SK-N-SH (cell line): ENCODE measurements around the gene NRP2. TPM values are rescaled to one million over a fixed set of nuclear protein-coding genes. Genes with fewer than 3 reads are reported as not detected.

Experiments
- CTCF ChIA-PET: fragments of 300-600, 350-600 bp; formaldehyde crosslinking; extraction: SDS; loops from one replicate; lab custom pipeline; 2021; lab: Yijun Ruan, JAX
- POLR2A ChIA-PET: fragments of 350-600 bp; sonication (Branson Sonifier 250); formaldehyde crosslinking; extraction: SDS; loops from one replicate; lab custom pipeline; 2020; ENCODE audit warnings: antibody characterized with exemption, inconsistent platforms; lab: Yijun Ruan, JAX
- DNase-seq: peaks from one replicate; pipeline ENCODE4 v3.0.0; 2012
- H2AFZ ChIP-seq: fragments of 200-600 bp; sonication (generic); 2 replicates; pipeline ENCODE4 v1.8.1; 2016; ENCODE audit warnings: antibody characterized with exemption, mild to moderate bottlenecking, low read depth
- H3F3A ChIP-seq: fragments of 200-600 bp; sonication (generic); replicated peaks from 2 replicates; pipeline ENCODE3; 2016; ENCODE audit warnings: antibody characterized with exemption, mild to moderate bottlenecking; ENCODE audit not compliant: insufficient read depth
- H3K27ac ChIP-seq, 2 experiments: fragments of 200-500 bp in 1 of 2; fragments of 200-600 bp in 1 of 2; sonication (Bioruptor generic) in 1 of 2; sonication (generic), shearing (Covaris generic) in 1 of 2; 2 replicates each; pipeline versions ENCODE4 v1.5.1 to v1.6.1; 2014 to 2016; ENCODE audit warnings: low read depth in 2 of 2, inconsistent platforms in 1 of 2, low read length in 1 of 2, mild to moderate bottlenecking in 1 of 2, mixed read lengths in 1 of 2
- H3K27me3 ChIP-seq: fragments of 200-600 bp; sonication (generic), shearing (Covaris generic); 2 replicates; pipeline ENCODE4 v1.6.1; 2016; ENCODE audit warnings: mixed run types; ENCODE audit not compliant: insufficient read depth
- H3K36me3 ChIP-seq, 2 experiments: fragments of 200-500 bp in 1 of 2; fragments of 200-600 bp in 1 of 2; sonication (Bioruptor generic) in 1 of 2; sonication (generic) in 1 of 2; replicated peaks in 1 of 2; 2 replicates each; pipeline versions ENCODE3 to v1.5.1; 2014 to 2016; ENCODE audit warnings: low read length in 1 of 2, mild to moderate bottlenecking in 1 of 2; ENCODE audit not compliant: insufficient read depth in 2 of 2, control insufficient read depth in 1 of 2
- H3K4me1 ChIP-seq, 2 experiments: fragments of 200-500 bp in 1 of 2; fragments of 200-600 bp in 1 of 2; sonication (Bioruptor generic) in 1 of 2; sonication (generic), shearing (Covaris generic) in 1 of 2; 2 replicates each; pipeline versions ENCODE4 v1.5.1 to v1.6.1; 2014 to 2016; ENCODE audit warnings: low read depth in 1 of 2, low read length in 1 of 2, mixed run types in 1 of 2; ENCODE audit not compliant: insufficient read depth in 2 of 2, control insufficient read depth in 1 of 2
- H3K4me2 ChIP-seq: fragments of 200-600 bp; sonication (generic), shearing (Covaris generic); 2 replicates; pipeline ENCODE4 v1.6.1; 2017; ENCODE audit warnings: mixed run types
- H3K4me3 ChIP-seq, 2 experiments: fragments of 200-500 bp in 1 of 2; fragments of 200-600 bp in 1 of 2; sonication (Bioruptor generic) in 1 of 2; sonication (generic), shearing (Covaris generic) in 1 of 2; 2 replicates each; pipeline versions ENCODE4 v1.5.1 to v1.8.1; 2014 to 2016; ENCODE audit warnings: low read depth in 2 of 2, inconsistent platforms in 1 of 2, low read length in 1 of 2, mild to moderate bottlenecking in 1 of 2, mixed read lengths in 1 of 2, moderate library complexity in 1 of 2
- H3K79me2 ChIP-seq: fragments of 200-600 bp; sonication (generic); 2 replicates; pipeline ENCODE4 v1.8.1; 2017; ENCODE audit warnings: mild to moderate bottlenecking; ENCODE audit not compliant: insufficient read depth
- H3K9ac ChIP-seq: fragments of 200-600 bp; sonication (generic); 2 replicates; pipeline ENCODE4 v1.6.1; 2017; ENCODE audit warnings: mixed run types
- H3K9me2 ChIP-seq: fragments of 200-600 bp; sonication (generic); 2 replicates; pipeline ENCODE4 v1.6.1; 2017; ENCODE audit warnings: mixed run types
- H3K9me3 ChIP-seq: fragments of 200-600 bp; sonication (generic); 2 replicates; pipeline ENCODE4 v1.6.1; 2017; ENCODE audit warnings: mixed run types, mild to moderate bottlenecking, moderate library complexity
- H4K20me1 ChIP-seq: fragments of 200-600 bp; sonication (generic); 2 replicates; pipeline ENCODE4 v1.6.1; 2017; ENCODE audit warnings: mild to moderate bottlenecking, mixed run types; ENCODE audit not compliant: insufficient read depth
- EZH2phosphoT487 ChIP-seq: fragments of 200-600 bp; sonication (generic); IDR thresholded peaks from 2 replicates; pipeline ENCODE4 v1.6.1; 2017; ENCODE audit warnings: low read depth, mixed run types, mild to moderate bottlenecking, antibody characterized with exemption, moderate library complexity, borderline replicate concordance
- FOXJ3 ChIP-seq: sonication (generic); formaldehyde crosslinking; IDR thresholded peaks from 2 replicates; pipeline ENCODE4 v1.5.1; 2020; ENCODE audit warnings: mild to moderate bottlenecking, missing genetic modification reagents
- GABPA ChIP-seq: IDR thresholded peaks from 2 replicates; pipeline ENCODE4 v1.4.0; 2012; ENCODE audit warnings: low read depth, mild to moderate bottlenecking
- MAX ChIP-seq: IDR thresholded peaks from 2 replicates; pipeline ENCODE4 v1.4.0; 2012; ENCODE audit warnings: low read depth
- MEF2A ChIP-seq: IDR thresholded peaks from 2 replicates; pipeline ENCODE4 v1.4.0; 2012; ENCODE audit warnings: low read depth, borderline replicate concordance
- NFIC ChIP-seq: IDR thresholded peaks from 2 replicates; pipeline ENCODE4 v1.4.0; 2012; ENCODE audit warnings: borderline replicate concordance
- PBX3 ChIP-seq: IDR thresholded peaks from 2 replicates; pipeline ENCODE4; 2012
- RAD21 ChIP-seq: IDR thresholded peaks from 2 replicates; pipeline ENCODE4 v1.6.1; 2012; ENCODE audit warnings: mild to moderate bottlenecking, low read length
- RFX5 ChIP-seq: IDR thresholded peaks from 2 replicates; pipeline ENCODE4 v1.6.1; 2012; ENCODE audit warnings: mild to moderate bottlenecking, improper control_type of control experiment, low read length
- TCF12 ChIP-seq: IDR thresholded peaks from 2 replicates; pipeline ENCODE4 v1.4.0; 2012
- WGBS: methylation state at CpG from one replicate; pipeline ENCODE4 v1.1.6; 2017; ENCODE audit warnings: low lambda C conversion rate; 5-methylcytosine and 5-hydroxymethylcytosine counted together
- polyA plus RNA-seq, 3 experiments: library from polyadenylated mRNA; depleted of rRNA; stranded (reverse); fragments of >200 nt; gene quantifications; 2 replicates each; pipeline ENCODE4 v1.2.3, GENCODE V29; 2012
- TF ChIP-seq, protein P1 (sequence below): fragments of 150-350 bp; IDR thresholded peaks from 2 replicates; pipeline ENCODE4 v1.6.1; 2017; ENCODE audit warnings: antibody characterized with exemption, low read length, low read depth, borderline replicate concordance
- TF ChIP-seq, protein P2 (sequence below): fragments of 150-350 bp; IDR thresholded peaks from 2 replicates; pipeline ENCODE4 v1.6.1; 2016; ENCODE audit warnings: mild to moderate bottlenecking, low read depth, low read length

NRP2 gene
- polyA plus RNA-seq, 1 of the 3 experiments (the other 2 are of a cell fraction): 68.8 TPM

DNA sequence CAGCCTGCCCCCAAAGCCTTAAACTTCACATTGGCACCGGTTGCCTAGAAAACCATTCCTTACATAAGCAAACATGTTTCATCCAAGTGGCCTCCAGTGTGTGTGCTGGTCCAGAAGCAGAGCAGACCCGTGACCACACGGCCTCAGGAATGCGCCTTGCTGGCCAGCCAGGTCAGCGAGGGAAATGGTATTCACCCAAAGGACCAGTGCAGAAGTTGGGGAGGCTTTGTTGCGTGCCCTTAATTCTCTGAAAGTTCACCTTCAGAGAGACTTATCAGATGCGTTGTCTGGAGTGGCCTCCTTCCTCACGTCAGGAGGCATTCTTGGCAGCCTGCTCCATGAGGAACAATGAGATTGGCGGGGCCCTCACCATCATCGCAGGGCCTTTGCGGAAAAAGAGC, 25.9 kb downstream of the NRP2 start:
- no peak overlapping the region for H3K4me3 ChIP-seq
- no peak overlapping the region; the same call in 1 of the 2 replicates for H3K4me2 ChIP-seq
- TF ChIP-seq RFX5 (no peak), MEF2A (no peak), TCF12 (peak; percentile 4; the same call in 1 of the 2 replicates), GABPA (no peak)
- H3K4me1 ChIP-seq: peaks cover 0 to 50% of the 10 kb centered on the region in 2 experiments
- H4K20me1 ChIP-seq: no peaks in the 10 kb centered on the region
- no peaks in the 10 kb centered on the region for H3K9me3 ChIP-seq
- H3F3A ChIP-seq: peaks cover 26% of the 10 kb centered on the region
- H3K27me3 ChIP-seq: no peaks in the 10 kb centered on the region
- H3K9ac ChIP-seq: no peak overlapping the region
- peaks cover 77% of the 10 kb centered on the region for H3K79me2 ChIP-seq
- peaks cover 0 to 5% of the 10 kb centered on the region in 2 experiments for H3K36me3 ChIP-seq
- peak overlapping the region in 1 of 2 experiments; percentile 87; a peak in 2 of 4 replicates for H3K27ac ChIP-seq
- 91% methylated on average over 11 of the region's 11 CpGs for WGBS
- H2AFZ ChIP-seq: no peak overlapping the region
- CTCF ChIA-PET: no interaction called here
- no peak for DNase-seq
- H3K9me2 ChIP-seq: no peaks in the 10 kb centered on the region
- POLR2A ChIA-PET: no interaction called here

- Histone ChIP-seq H3K9me2 (no peaks in the 10 kb centered on the region), H3K4me1 (peaks cover 3 to 56% of the 10 kb centered on the region in 2 experiments), H3K36me3 (peaks cover 0 to 5% of the 10 kb centered on the region in 2 experiments), H3K9ac (no peak overlapping the region), H2AFZ (no peak overlapping the region), H3K27me3 (no peaks in the 10 kb centered on the region), H3K4me3 (no peak overlapping the region), H3K27ac (no peak overlapping the region), H3K79me2 (peaks cover 77% of the 10 kb centered on the region), H3F3A (peaks cover 26% of the 10 kb centered on the region), H3K9me3 (no peaks in the 10 kb centered on the region), H3K4me2 (no peak overlapping the region), H4K20me1 (no peaks in the 10 kb centered on the region)
- WGBS: 90% methylated on average over 4 of the region's 4 CpGs
- no peak for DNase-seq
- no peak for TF ChIP-seq EZH2phosphoT487
- TF ChIP-seq FOXJ3 (CRISPR knock-in tag): no peak
- TF ChIP-seq, protein P1, sequence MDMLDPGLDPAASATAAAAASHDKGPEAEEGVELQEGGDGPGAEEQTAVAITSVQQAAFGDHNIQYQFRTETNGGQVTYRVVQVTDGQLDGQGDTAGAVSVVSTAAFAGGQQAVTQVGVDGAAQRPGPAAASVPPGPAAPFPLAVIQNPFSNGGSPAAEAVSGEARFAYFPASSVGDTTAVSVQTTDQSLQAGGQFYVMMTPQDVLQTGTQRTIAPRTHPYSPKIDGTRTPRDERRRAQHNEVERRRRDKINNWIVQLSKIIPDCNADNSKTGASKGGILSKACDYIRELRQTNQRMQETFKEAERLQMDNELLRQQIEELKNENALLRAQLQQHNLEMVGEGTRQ: no peak
- TF ChIP-seq NFIC: no peak
- no peak for TF ChIP-seq TCF12
- no peak for TF ChIP-seq MAX
- TF ChIP-seq PBX3: no peak
- TF ChIP-seq, protein P2, sequence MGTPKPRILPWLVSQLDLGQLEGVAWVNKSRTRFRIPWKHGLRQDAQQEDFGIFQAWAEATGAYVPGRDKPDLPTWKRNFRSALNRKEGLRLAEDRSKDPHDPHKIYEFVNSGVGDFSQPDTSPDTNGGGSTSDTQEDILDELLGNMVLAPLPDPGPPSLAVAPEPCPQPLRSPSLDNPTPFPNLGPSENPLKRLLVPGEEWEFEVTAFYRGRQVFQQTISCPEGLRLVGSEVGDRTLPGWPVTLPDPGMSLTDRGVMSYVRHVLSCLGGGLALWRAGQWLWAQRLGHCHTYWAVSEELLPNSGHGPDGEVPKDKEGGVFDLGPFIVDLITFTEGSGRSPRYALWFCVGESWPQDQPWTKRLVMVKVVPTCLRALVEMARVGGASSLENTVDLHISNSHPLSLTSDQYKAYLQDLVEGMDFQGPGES: no peak
- no peak for TF ChIP-seq RAD21
- POLR2A ChIA-PET: no interaction called here
- CTCF ChIA-PET: interaction anchor here (1.0 to 3.7 kb wide), 2 partner anchors 11 kb away, joined by 3 to 13 read pairs; no protein-coding TSS in a partner anchor
Measured at GRCh38 chr2:205709319-205709718, 27.0 kb downstream of the NRP2 start.
